NCI-H524 treated with DMSO at 0.1 percent for 48 hours (cell line): Measurements from ENCODE around the gene CCHCR1.

Experiments used
- DNase-seq: peaks from one replicate; lab custom pipeline; 2025; lab: John Stamatoyannopoulos, UW

CCHCR1 gene

GRCh38 chr6:31161216-31162126 lies 3.9 kb upstream of the CCHCR1 start:
- no peak for DNase-seq

DNA sequence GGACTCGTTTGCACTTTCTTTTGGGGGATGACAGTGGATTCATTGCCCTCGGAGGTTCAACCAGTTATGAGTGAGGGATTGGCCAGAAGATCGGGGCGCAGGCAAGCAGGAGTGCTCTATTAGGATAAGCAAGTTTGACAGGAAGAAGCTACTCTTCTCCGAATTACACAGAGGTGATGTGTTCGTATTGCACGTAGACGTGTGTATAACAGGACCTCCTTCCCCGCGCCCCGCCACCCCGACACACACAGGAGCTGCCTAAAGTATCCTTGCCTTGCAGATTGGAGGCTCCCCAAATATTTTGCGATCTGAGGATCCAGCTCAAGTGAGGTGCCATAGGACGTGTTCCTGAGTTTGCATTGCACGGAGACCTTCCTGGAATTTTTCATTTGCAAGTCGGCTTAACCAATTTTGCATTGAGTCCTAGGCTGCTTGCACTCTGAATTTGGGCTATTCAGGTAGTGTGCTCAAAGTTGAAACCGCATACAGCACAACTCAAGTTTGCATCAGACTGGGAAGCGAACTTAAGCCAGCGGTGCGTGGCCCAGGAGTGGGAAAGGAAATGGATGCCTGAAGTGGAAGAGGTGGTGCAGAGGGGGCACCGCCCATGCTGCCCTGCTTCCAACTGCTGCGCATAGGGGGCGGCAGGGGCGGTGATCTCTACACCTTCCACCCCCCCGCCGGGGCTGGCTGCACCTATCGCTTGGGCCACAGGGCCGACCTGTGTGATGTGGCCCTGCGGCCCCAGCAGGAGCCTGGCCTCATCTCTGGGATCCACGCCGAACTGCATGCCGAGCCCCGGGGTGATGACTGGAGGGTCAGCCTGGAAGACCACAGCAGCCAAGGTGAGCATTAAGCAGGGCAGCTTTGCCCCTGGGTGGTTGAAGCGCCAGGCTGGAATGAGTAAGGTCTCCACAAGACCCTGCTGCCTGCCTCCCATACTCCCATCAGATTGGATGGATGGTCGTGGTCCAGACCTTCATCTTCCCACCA lies 1.6 kb upstream of the CCHCR1 start:
- DNase-seq: no peak

GRCh38 chr6:31158140-31158862 lies 699 bp upstream of the CCHCR1 start, which contains the start of gene TCF19:
Gene TCF19, plus strand, starts transcription at chr6:31158589. Its CDS starts 881 bp downstream, at chr6:31159470.
- DNase-seq: peak; percentile 95

DNA sequence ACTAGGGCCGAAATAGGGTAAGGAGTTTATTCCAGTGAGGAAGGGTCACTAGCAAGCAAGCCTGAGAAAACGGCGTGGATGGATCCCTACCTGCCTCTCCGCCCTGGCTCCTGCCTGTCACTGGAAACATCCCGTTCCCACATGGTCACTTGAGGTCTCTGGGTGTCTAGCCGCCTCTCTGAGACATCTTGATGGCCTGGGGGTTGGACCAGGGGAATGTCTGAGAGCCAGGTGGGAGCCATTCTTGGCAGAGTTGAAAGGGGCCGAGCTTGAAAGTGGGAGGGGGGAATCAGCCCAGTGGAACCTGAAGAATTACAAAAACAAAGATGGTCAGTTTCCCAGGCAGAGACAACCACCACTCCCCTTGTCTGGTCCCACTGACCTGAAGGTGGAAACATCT lies 961 bp downstream of the CCHCR1 start:
- DNase-seq: no peak

GRCh38 chr6:31154436-31154835 lies 3.2 kb downstream of the CCHCR1 start:
- no peak for DNase-seq

DNA sequence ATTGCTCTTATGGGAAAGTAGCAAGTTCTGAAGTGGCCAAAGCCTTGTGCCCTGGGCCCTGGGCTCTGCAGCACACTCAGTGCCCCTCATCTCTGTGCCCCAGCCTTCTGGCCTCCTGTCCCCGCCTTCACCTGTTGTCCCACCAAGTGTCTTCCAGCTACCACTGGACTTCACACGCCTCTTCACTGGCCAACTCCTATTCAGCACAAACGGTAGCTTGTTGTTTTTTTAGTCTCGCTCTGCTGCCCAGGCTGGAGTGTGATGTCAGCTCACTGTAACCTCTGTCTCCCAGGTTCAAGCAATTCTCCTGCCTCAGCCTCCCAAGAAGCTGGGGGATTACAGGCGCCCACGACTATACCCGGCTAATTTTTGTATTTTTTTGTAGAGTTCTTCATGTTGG lies 4.8 kb downstream of the CCHCR1 start:
- DNase-seq: no peak

- no peak for DNase-seq
Measured at GRCh38 chr6:31149827-31150447, 7.7 kb downstream of the CCHCR1 start.

DNA sequence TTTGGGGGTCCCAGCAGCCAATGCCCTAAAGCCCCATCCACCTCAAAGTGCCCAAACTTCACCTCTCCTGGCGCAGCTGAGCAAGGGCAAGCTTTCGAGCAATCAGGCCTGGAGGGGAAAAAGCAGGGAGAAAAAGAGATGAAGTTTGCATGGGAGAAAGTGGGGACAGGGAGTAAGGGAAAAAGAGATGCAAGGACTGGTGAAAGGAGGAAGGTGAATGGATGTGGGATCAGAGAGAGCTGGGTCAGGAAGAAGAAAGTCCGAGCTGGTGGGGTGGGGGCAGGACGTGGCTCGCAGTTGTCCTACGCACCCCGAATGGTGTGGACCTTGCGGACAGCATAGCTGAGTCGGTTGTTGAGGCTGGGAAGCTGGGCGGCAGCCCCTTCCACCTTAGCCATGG lies 12.2 kb downstream of the CCHCR1 start:
- no peak for DNase-seq

GRCh38 chr6:31144970-31145340 lies 12.6 kb downstream of the CCHCR1 start:
- DNase-seq: no peak

DNA sequence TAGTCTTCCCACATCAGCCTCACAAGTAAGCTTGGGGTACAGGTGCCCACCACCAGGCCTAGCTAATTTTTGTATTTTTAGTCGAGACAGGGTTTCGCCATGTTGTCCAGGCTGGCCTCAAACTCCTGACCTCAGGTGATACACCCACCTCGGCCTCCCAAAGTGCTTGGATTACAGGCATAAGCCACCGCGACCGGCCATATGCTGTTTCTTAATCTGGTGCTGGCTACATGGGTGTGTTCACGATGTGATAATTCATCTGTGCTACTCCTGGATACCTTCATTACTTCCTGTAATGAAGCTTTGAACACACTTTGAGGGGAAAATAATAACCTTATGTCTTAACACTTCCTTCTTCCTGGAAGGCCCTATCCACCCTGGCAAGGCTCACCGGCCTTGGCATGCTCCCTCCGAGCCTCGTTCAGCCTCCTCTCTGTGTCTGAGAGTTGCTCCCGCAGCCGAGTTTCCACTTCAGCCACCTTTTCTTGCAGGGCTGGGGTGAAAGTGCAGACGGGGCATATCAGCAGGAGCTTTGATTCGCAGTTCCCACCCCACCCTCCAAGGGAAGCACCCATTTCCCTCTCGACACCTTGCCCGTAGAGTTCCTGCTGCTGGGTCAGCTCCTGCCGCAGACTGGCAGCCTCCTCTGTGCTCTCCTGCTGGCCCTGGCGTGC lies 13.2 kb downstream of the CCHCR1 start:
- no peak for DNase-seq

- no peak for DNase-seq
Measured at GRCh38 chr6:31143148-31143547, 14.5 kb downstream of the CCHCR1 start.

GRCh38 chr6:31142361-31142761 lies 15.2 kb downstream of the CCHCR1 start:
- no peak for DNase-seq

DNA sequence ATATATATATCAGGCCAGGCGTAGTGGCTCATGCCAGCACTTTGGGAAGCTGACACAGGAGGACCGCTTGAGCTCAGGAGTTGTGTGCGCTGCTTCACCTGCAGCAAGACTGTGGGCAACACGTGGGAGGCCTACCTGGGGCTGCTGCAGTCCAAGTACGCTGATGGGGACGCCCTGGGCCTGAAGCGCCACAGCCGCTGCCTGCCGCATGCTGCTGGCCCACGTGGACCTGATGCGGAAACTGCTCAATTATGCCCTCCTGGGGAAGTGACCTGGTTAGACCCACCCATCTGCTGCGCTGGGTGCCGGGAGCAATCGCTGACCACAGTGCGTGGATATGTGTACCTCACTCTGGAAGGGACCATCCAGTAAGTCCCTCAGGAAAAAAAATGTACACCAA lies 17.0 kb downstream of the CCHCR1 start:
- DNase-seq: no peak

DNA sequence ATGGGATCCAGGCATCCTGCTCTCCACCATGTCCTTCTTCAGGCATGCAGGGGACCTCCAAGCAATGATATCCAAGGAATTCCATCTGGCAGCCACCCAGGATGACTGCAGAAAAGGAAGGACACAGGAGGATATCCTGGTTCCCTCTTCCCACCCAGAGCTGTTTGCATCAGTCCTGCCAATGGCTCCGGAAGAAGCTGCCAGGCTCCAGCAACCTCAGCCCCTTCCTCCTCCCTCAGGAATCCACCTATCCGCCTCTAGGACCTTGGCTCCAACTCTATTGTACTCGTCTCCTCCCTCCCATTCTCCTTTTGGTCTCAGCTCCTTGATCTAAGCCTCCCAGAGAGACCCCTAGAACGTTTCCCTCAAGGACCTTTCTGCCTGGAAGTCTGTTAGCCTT lies 18.0 kb downstream of the CCHCR1 start:
- no peak for DNase-seq

DNA sequence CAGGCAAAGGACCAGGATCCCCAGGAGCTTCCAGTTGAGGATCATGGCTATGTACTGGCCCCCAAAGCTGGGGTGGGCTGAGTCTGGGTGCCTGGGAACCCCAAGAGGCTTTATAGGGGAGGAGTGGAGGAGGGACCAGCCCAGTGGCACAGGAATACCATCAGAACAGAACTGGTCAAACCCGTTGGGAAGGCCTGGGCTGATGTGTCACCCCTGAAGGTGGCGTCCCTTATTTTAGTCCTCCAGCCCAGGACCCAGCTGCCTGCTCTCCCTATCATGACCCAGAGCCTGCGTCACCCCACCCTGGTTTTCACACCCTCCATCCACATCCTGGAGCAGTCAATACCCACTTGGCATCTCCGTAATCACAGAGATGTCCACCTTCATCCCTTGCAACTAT lies 18.6 kb downstream of the CCHCR1 start, which contains the start of gene PSORS1C2:
Gene PSORS1C2, minus strand, starts transcription at position 85 of the 400 bp plus-strand sequence. Its CDS starts 40 bp downstream, at position 45.
- no peak for DNase-seq

DNA sequence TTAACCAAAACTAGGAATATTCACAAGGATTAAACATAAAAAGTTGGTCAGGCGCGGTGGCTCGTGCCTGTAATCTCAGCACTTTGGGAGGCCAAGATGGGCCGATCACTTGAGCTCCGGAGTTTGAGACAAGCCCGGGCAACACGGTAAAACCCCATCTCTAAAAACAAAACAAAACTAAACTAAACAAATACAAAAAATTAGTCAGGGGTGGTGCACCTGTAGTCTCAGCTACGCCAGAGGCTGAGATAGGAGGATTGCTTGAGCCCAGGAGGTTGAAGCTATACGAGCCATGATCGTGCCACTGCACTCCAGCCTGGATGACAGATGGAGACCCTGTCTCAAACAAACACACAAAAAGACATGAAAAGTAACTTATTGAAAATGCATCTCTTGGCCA lies 21.9 kb downstream of the CCHCR1 start:
- no peak for DNase-seq

DNA sequence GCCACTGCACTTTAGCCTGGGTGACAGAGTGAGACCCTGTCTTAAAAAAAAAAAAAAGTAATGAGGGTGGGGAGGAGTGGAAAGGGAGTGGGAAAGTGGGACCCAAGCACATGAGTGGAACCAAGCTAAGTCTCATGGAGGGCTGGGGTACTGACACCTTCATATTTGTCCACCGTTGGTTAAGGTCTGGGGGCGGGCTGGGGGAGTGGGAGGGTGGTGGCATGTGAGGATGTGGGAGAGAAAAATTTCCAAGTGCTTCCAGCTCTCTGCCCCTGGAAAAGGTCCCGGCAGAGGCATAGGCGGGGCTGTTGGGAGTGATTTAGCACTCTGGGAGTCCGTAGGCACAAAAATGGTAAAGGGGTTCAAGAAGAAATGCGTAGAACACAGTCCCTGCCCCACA lies 24.8 kb downstream of the CCHCR1 start:
- DNase-seq: no peak

GRCh38 chr6:31131595-31131994 lies 26.0 kb downstream of the CCHCR1 start:
- DNase-seq: no peak

GRCh38 chr6:31130751-31131150 lies 26.9 kb downstream of the CCHCR1 start:
- no peak for DNase-seq

DNA sequence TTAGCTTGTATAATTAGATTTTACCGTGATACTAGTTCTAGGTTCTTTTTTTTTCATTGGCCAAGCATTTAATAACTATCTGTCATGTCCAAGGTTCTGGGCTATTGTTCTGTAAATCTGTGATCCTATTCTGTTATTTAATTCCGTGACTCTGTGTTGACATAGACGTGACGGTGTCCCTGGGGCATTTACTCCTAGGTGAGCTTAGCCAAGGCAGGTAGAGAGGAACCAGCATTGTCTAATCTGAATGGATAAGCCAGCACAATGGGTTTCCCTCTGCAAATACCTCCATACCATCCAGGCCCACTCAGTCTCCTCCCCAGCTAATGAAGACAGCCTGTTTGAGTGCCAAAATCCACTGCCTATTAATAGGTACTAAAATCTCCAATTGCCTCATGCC lies 28.5 kb downstream of the CCHCR1 start:
- no peak for DNase-seq
